ENCODE data around the gene DPP6.
A peak's percentile ranks its signal among the peaks of the same experiment; 100 is the strongest.

- peak; percentile 61 for TF ChIP-seq CTCF (conservative IDR thresholded peaks at IDR 0.05)
- no peak for TF ChIP-seq EZH2 (IDR thresholded peaks at IDR 0.05; ENCODE audit: low read depth)
These were observed 737.2 kb downstream of the DPP6 start for GRCh38 chr7:154789404-154789803.
